ENCODE results near the gene RPS5.

DNA sequence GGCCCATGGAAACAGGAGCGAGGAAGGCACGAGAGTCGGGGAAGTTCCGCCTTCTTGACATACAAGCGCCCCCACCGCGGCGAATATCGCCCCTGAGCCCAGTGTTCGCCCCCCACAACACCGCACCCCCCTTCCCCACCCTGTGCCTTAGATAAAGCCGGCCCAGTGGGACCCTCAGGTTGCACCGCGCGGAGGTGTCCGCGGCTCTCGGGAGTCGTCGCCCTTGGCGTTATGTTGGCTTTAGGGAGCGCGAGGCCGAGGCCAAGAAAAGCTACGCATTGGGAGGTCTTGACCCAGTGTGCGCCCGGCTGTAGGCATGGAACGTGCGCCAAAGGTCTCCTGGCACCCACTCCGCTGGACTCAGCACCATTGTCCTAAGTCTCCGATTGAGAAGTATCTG, 53.5 kb downstream of the RPS5 start:
- TF ChIP-seq, protein P1, sequence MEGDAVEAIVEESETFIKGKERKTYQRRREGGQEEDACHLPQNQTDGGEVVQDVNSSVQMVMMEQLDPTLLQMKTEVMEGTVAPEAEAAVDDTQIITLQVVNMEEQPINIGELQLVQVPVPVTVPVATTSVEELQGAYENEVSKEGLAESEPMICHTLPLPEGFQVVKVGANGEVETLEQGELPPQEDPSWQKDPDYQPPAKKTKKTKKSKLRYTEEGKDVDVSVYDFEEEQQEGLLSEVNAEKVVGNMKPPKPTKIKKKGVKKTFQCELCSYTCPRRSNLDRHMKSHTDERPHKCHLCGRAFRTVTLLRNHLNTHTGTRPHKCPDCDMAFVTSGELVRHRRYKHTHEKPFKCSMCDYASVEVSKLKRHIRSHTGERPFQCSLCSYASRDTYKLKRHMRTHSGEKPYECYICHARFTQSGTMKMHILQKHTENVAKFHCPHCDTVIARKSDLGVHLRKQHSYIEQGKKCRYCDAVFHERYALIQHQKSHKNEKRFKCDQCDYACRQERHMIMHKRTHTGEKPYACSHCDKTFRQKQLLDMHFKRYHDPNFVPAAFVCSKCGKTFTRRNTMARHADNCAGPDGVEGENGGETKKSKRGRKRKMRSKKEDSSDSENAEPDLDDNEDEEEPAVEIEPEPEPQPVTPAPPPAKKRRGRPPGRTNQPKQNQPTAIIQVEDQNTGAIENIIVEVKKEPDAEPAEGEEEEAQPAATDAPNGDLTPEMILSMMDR (IDR thresholded peaks at IDR 0.05): no peak
- TF ChIP-seq POLR2A (IDR thresholded peaks at IDR 0.05) (no peak), POLR2AphosphoS5 (IDR thresholded peaks at IDR 0.05; ENCODE audit: insufficient read depth in 1 of 2, low read depth in 1 of 2) (no peak)
